HEK293 (cell line): ENCODE results near the gene MLLT3.

Experiments
- CTCF ChIA-PET: fragments of 350-600 bp; formaldehyde crosslinking; extraction: SDS; loops from one replicate; lab custom pipeline; 2021; ENCODE audit warnings: antibody characterized with exemption; lab: Yijun Ruan, JAX
- POLR2A ChIA-PET: fragments of 300-600 bp; formaldehyde crosslinking; extraction: SDS; loops from one replicate; lab custom pipeline; 2020; ENCODE audit warnings: antibody characterized with exemption, inconsistent platforms; lab: Yijun Ruan, JAX
- H3K27ac ChIP-seq: fragments of 200-500 bp; sonication (Bioruptor generic); 2 replicates; pipeline ENCODE4 v1.5.1; 2014; ENCODE audit warnings: low read depth, low read length, control low read depth, inconsistent platforms; ENCODE audit errors: extremely low read depth
- H3K36me3 ChIP-seq, 2 experiments: fragments of 200-500 bp in 1 of 2; sonication (Bioruptor generic) in 1 of 2; 1 replicate in 1 of 2; 2 replicates in 1 of 2; pipeline ENCODE4 v1.5.1; 2014 to 2017; ENCODE audit warnings: inconsistent platforms in 2 of 2, low read length in 2 of 2; ENCODE audit not compliant: control insufficient read depth in 2 of 2, insufficient read depth in 1 of 2
- H3K4me1 ChIP-seq: fragments of 200-500 bp; sonication (Bioruptor generic); 2 replicates; pipeline ENCODE4 v1.5.1; 2014; ENCODE audit warnings: mild to moderate bottlenecking, low read length, inconsistent platforms; ENCODE audit not compliant: control insufficient read depth, insufficient read depth
- H3K4me3 ChIP-seq: 2 replicates; pipeline ENCODE4 v1.5.1; 2011; ENCODE audit warnings: low read depth, mild to moderate bottlenecking, control low read depth, low read length, moderate library complexity
- H3K9me3 ChIP-seq: fragments of 200-500 bp; sonication (Bioruptor generic); 2 replicates; pipeline ENCODE4 v1.5.1; 2014; ENCODE audit warnings: low read depth, low read length, inconsistent platforms; ENCODE audit not compliant: control insufficient read depth, insufficient read depth
- ELK4 ChIP-seq: IDR thresholded peaks from 2 replicates; pipeline ENCODE4 v1.6.1; 2011; ENCODE audit warnings: mild to moderate bottlenecking, low read depth, low read length, borderline replicate concordance
- GFI1B ChIP-seq: fragments of 450-650 bp; formaldehyde crosslinking; IDR thresholded peaks from 2 replicates; pipeline ENCODE4 v1.5.1; 2016; ENCODE audit warnings: missing biosample characterization, missing genetic modification characterization
- GLI2 ChIP-seq: fragments of 450-650 bp; formaldehyde crosslinking; IDR thresholded peaks from 2 replicates; pipeline ENCODE4; 2017; ENCODE audit warnings: missing biosample characterization, missing genetic modification characterization, low read depth, borderline replicate concordance
- PBX3 ChIP-seq: sonication (generic); formaldehyde crosslinking; IDR thresholded peaks from 2 replicates; pipeline ENCODE4 v1.8.1; 2022; ENCODE audit warnings: mild to moderate bottlenecking, moderate library complexity, missing genetic modification reagents
- YY1 ChIP-seq: fragments of 450-650 bp; formaldehyde crosslinking; IDR thresholded peaks from 2 replicates; pipeline ENCODE4 v1.5.1; 2018; ENCODE audit warnings: missing biosample characterization, missing genetic modification characterization
- ZFP69B ChIP-seq: fragments of 450-650 bp; formaldehyde crosslinking; IDR thresholded peaks from 2 replicates; pipeline ENCODE4 v1.5.1; 2016; ENCODE audit warnings: missing biosample characterization, missing genetic modification characterization
- ZNF16 ChIP-seq: fragments of 450-650 bp; formaldehyde crosslinking; IDR thresholded peaks from 2 replicates; pipeline ENCODE4 v1.5.1; 2016; ENCODE audit warnings: low read depth, missing biosample characterization, missing genetic modification characterization
- ZNF324 ChIP-seq: fragments of 450-650 bp; formaldehyde crosslinking; IDR thresholded peaks from 2 replicates; pipeline ENCODE4 v1.5.1; 2016; ENCODE audit warnings: missing biosample characterization, missing genetic modification characterization
- ZNF501 ChIP-seq: fragments of 450-650 bp; formaldehyde crosslinking; IDR thresholded peaks from 2 replicates; pipeline ENCODE4 v1.5.1; 2016; ENCODE audit warnings: missing biosample characterization, missing genetic modification characterization
- ZNF585B ChIP-seq: fragments of 450-650 bp; formaldehyde crosslinking; IDR thresholded peaks from 2 replicates; pipeline ENCODE4 v1.5.1; 2016; ENCODE audit warnings: missing biosample characterization, missing genetic modification characterization
- ZNF621 ChIP-seq: fragments of 450-650 bp; formaldehyde crosslinking; IDR thresholded peaks from 2 replicates; pipeline ENCODE4 v1.5.1; 2017; ENCODE audit warnings: missing biosample characterization, missing genetic modification characterization
- ZNF629 ChIP-seq: fragments of 450-650 bp; formaldehyde crosslinking; IDR thresholded peaks from 2 replicates; pipeline ENCODE4 v1.5.1; 2017; ENCODE audit warnings: missing biosample characterization, missing genetic modification characterization
- ZNF664 ChIP-seq: fragments of 450-650 bp; formaldehyde crosslinking; IDR thresholded peaks from 2 replicates; pipeline ENCODE4 v1.5.1; 2016; ENCODE audit warnings: missing biosample characterization, missing genetic modification characterization
- ZSCAN30 ChIP-seq: fragments of 450-650 bp; IDR thresholded peaks from 2 replicates; pipeline ENCODE4 v1.5.1; 2018; ENCODE audit warnings: missing biosample characterization, mild to moderate bottlenecking, missing genetic modification characterization, moderate library complexity
- TF ChIP-seq, protein P1 (sequence below): fragments of 450-650 bp; formaldehyde crosslinking; IDR thresholded peaks from 2 replicates; pipeline ENCODE4 v1.5.1; 2016; ENCODE audit warnings: missing biosample characterization, missing genetic modification characterization
- TF ChIP-seq, protein P2 (sequence below): fragments of 450-650 bp; formaldehyde crosslinking; IDR thresholded peaks from 2 replicates; pipeline ENCODE4 v1.5.1; 2016; ENCODE audit warnings: missing biosample characterization, missing genetic modification characterization, borderline replicate concordance
- TF ChIP-seq, protein P3 (sequence below): fragments of 450-650 bp; formaldehyde crosslinking; IDR thresholded peaks from 2 replicates; pipeline ENCODE4 v1.5.1; 2016; ENCODE audit warnings: missing biosample characterization, missing genetic modification characterization
- TF ChIP-seq, protein P4 (sequence below): fragments of 450-650 bp; formaldehyde crosslinking; IDR thresholded peaks from 2 replicates; pipeline ENCODE4 v1.5.1; 2017; ENCODE audit warnings: missing biosample characterization, missing genetic modification characterization

Gene MLLT3

DNA sequence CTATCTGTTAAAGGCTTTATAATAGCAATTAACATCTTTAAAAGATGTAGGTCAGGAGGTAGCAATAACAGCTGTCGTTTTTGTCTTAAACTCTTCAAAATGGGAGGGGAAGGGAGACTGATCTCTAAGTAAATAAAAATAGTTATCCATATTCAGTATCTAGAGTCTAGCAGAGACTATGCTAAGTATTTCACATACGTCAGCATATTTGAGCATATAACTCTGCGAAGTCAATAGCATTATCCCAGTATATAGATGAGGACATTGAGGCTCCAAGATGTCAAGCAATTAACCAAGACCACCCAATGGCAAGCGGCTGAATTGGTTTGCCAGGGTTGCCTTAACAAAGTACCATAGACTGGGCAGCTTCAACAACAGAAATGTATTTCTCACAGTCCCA lies 316.8 kb downstream of the MLLT3 start (continued):
- TF ChIP-seq, protein P1, sequence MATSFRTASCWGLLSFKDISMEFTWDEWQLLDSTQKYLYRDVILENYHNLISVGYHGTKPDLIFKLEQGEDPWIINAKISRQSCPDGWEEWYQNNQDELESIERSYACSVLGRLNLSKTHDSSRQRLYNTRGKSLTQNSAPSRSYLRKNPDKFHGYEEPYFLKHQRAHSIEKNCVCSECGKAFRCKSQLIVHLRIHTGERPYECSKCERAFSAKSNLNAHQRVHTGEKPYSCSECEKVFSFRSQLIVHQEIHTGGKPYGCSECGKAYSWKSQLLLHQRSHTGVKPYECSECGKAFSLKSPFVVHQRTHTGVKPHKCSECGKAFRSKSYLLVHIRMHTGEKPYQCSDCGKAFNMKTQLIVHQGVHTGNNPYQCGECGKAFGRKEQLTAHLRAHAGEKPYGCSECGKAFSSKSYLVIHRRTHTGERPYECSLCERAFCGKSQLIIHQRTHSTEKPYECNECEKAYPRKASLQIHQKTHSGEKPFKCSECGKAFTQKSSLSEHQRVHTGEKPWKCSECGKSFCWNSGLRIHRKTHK, result no peak
- TF ChIP-seq ZSCAN30 (no peak), ZNF629 (tag by site-specific recombination) (no peak), ZNF324 (tag by site-specific recombination) (no peak), ZNF664 (tag by site-specific recombination) (no peak), ZNF621 (tag by site-specific recombination) (no peak)
- TF ChIP-seq, protein P2, sequence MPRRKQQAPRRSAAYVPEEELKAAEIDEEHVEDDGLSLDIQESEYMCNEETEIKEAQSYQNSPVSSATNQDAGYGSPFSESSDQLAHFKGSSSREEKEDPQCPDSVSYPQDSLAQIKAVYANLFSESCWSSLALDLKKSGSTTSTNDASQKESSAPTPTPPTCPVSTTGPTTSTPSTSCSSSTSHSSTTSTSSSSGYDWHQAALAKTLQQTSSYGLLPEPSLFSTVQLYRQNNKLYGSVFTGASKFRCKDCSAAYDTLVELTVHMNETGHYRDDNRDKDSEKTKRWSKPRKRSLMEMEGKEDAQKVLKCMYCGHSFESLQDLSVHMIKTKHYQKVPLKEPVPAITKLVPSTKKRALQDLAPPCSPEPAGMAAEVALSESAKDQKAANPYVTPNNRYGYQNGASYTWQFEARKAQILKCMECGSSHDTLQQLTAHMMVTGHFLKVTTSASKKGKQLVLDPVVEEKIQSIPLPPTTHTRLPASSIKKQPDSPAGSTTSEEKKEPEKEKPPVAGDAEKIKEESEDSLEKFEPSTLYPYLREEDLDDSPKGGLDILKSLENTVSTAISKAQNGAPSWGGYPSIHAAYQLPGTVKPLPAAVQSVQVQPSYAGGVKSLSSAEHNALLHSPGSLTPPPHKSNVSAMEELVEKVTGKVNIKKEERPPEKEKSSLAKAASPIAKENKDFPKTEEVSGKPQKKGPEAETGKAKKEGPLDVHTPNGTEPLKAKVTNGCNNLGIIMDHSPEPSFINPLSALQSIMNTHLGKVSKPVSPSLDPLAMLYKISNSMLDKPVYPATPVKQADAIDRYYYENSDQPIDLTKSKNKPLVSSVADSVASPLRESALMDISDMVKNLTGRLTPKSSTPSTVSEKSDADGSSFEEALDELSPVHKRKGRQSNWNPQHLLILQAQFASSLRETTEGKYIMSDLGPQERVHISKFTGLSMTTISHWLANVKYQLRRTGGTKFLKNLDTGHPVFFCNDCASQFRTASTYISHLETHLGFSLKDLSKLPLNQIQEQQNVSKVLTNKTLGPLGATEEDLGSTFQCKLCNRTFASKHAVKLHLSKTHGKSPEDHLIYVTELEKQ (tag by site-specific recombination), result no peak
- TF ChIP-seq, protein P3, sequence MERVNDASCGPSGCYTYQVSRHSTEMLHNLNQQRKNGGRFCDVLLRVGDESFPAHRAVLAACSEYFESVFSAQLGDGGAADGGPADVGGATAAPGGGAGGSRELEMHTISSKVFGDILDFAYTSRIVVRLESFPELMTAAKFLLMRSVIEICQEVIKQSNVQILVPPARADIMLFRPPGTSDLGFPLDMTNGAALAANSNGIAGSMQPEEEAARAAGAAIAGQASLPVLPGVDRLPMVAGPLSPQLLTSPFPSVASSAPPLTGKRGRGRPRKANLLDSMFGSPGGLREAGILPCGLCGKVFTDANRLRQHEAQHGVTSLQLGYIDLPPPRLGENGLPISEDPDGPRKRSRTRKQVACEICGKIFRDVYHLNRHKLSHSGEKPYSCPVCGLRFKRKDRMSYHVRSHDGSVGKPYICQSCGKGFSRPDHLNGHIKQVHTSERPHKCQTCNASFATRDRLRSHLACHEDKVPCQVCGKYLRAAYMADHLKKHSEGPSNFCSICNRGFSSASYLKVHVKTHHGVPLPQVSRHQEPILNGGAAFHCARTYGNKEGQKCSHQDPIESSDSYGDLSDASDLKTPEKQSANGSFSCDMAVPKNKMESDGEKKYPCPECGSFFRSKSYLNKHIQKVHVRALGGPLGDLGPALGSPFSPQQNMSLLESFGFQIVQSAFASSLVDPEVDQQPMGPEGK (tag by site-specific recombination), result no peak

DNA sequence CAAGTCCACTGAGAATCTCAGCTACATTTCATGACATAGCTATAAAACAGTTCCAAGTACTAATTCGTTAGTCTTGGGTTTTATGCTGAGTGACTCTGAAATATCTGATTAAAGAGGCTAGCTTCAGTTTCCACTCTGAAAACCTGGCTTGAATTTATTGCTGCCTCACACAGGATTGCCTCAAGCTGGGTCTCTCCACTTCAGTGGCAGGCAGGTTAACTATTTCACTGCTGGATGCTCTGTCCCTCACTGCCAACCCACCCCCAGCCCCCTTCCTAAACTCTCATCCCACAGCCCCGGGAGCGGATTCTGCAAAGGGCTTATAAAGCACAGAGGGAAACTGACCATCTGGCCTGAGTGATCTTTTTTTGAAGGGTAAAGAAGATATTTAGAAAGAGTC lies 318.3 kb downstream of the MLLT3 start:
- no peak overlapping the region for H3K27ac ChIP-seq
- TF ChIP-seq ELK4, result no peak
- no peak for TF ChIP-seq YY1 (tag by site-specific recombination)
- no peak for TF ChIP-seq PBX3 (CRISPR knock-in tag)
- TF ChIP-seq ZNF16 (tag by site-specific recombination), result no peak
- no peak for TF ChIP-seq ZNF501 (tag by site-specific recombination)
- no peak for TF ChIP-seq ZFP69B
- no peak for TF ChIP-seq GLI2 (tag by site-specific recombination)
- no peak for TF ChIP-seq GFI1B (tag by site-specific recombination)
- TF ChIP-seq, protein P4, sequence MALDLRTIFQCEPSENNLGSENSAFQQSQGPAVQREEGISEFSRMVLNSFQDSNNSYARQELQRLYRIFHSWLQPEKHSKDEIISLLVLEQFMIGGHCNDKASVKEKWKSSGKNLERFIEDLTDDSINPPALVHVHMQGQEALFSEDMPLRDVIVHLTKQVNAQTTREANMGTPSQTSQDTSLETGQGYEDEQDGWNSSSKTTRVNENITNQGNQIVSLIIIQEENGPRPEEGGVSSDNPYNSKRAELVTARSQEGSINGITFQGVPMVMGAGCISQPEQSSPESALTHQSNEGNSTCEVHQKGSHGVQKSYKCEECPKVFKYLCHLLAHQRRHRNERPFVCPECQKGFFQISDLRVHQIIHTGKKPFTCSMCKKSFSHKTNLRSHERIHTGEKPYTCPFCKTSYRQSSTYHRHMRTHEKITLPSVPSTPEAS (tag by site-specific recombination), result no peak
- no peak for TF ChIP-seq ZNF585B (tag by site-specific recombination)
- H3K4me3 ChIP-seq, result no peak overlapping the region
- H3K4me1 ChIP-seq, result no peaks in the 10 kb centered on the region
- no peaks in the 10 kb centered on the region for H3K36me3 ChIP-seq
- no peaks in the 10 kb centered on the region for H3K9me3 ChIP-seq
- CTCF ChIA-PET, result interaction anchor here (0.7 kb wide), 1 partner anchor 18 kb away, joined by 3 read pairs; no protein-coding TSS in a partner anchor
- POLR2A ChIA-PET, result no interaction called here
